ENCODE measurements around the gene SNAP23.

SNAP23 gene

GRCh38 chr15:42495361-42496212 is at the start of gene SNAP23:
Gene SNAP23 (plus strand): TSS chr15:42495634. CDS start chr15:42511847, 16,213 bp downstream.
- DNase-seq (ENCODE audit: low read depth, low spot score) = peak; percentile 65
- Histone ChIP-seq H3K27ac (peak within 1 kb of the TSS; percentile 88), H3K36me3 (ENCODE audit: insufficient read depth, low read length) (no peaks in the 10 kb centered on the region), H3K4me3 (peak within 1 kb of the TSS; percentile 87), H3K9me3 (ENCODE audit: low read depth, low read length) (no peaks in the 10 kb centered on the region), H3K9ac (ENCODE audit: insufficient read length) (peak within 1 kb of the TSS; percentile 86)
- TF ChIP-seq POLR2AphosphoS5 (IDR thresholded peaks at IDR 0.05; ENCODE audit: borderline replicate concordance, low read depth, low read length) (peak; percentile 83; the same call in 1 of the 2 replicates), EZH2 (IDR thresholded peaks at IDR 0.05) (no peak), FOXP2 (optimal IDR thresholded peaks at IDR 0.05; ENCODE audit: control extremely low read depth, extremely low read length, insufficient read depth) (no peak)

GRCh38 chr15:42447599-42447998 is 47.8 kb upstream of the SNAP23 start:
- Histone ChIP-seq H3K9me3 (ENCODE audit: low read depth, low read length) (no peaks in the 10 kb centered on the region), H3K4me3 (no peak overlapping the region), H3K36me3 (ENCODE audit: insufficient read depth, low read length) (peaks cover 59% of the 10 kb centered on the region), H3K9ac (ENCODE audit: insufficient read length) (no peak overlapping the region), H3K27ac (no peak overlapping the region)
- TF ChIP-seq POLR2AphosphoS5 (IDR thresholded peaks at IDR 0.05; ENCODE audit: borderline replicate concordance, low read depth, low read length) = no peak
- no peak for TF ChIP-seq FOXP2 (optimal IDR thresholded peaks at IDR 0.05; ENCODE audit: control extremely low read depth, extremely low read length, insufficient read depth)
- no peak for TF ChIP-seq EZH2 (IDR thresholded peaks at IDR 0.05)
- DNase-seq (ENCODE audit: low read depth, low spot score) = no peak

- H3K9ac ChIP-seq (ENCODE audit: insufficient read length) = no peak overlapping the region
- no peak for DNase-seq (ENCODE audit: low read depth, low spot score)
- H3K4me3 ChIP-seq = no peak overlapping the region
- TF ChIP-seq POLR2AphosphoS5 (IDR thresholded peaks at IDR 0.05; ENCODE audit: borderline replicate concordance, low read depth, low read length) (no peak), FOXP2 (optimal IDR thresholded peaks at IDR 0.05; ENCODE audit: control extremely low read depth, extremely low read length, insufficient read depth) (no peak), EZH2 (IDR thresholded peaks at IDR 0.05) (no peak)
- H3K27ac ChIP-seq = no peak overlapping the region
- no peaks in the 10 kb centered on the region for H3K9me3 ChIP-seq (ENCODE audit: low read depth, low read length)
- peaks cover 59% of the 10 kb centered on the region for H3K36me3 ChIP-seq (ENCODE audit: insufficient read depth, low read length)
Observed at GRCh38 chr15:42448281-42448680, 47.2 kb upstream of the SNAP23 start.

DNA sequence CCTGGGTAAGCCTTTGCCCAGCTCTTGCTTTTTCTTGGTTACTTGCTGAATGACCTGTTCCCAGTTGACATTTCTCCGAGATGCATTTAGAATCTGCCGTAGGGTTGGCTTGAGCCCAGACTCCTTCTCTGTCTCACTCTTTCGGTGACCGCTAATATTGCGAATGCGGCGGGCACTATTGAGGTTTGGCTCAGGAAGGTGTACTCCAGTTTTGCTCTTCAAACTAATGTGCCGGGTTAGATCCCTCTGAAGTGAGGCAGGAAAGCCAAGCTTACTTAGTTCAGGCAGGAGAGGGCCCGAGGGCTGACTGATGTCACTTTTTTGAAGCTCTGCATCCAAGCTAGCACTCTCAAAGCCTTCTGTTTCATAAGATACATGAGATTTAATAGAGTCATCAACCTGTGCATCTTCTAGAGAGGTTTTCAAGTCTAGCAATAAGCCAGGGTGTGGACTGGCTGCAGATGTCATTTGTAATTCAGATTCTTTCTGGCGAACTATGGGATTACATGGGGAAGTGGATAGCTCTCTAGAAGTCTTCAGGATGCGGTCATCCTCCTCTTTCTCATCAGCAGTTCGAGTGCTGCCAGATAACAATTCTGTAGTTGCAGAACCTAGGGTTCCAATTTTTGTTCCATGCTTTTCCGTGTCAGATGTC is 45.5 kb upstream of the SNAP23 start:
- no peak for TF ChIP-seq FOXP2 (optimal IDR thresholded peaks at IDR 0.05; ENCODE audit: control extremely low read depth, extremely low read length, insufficient read depth)
- no peak for TF ChIP-seq EZH2 (IDR thresholded peaks at IDR 0.05)
- TF ChIP-seq POLR2AphosphoS5 (IDR thresholded peaks at IDR 0.05; ENCODE audit: borderline replicate concordance, low read depth, low read length) = no peak
- no peak overlapping the region for H3K9ac ChIP-seq (ENCODE audit: insufficient read length)
- H3K36me3 ChIP-seq (ENCODE audit: insufficient read depth, low read length) = peaks cover 49% of the 10 kb centered on the region
- no peak for DNase-seq (ENCODE audit: low read depth, low spot score)
- no peak overlapping the region for H3K4me3 ChIP-seq
- H3K27ac ChIP-seq = no peak overlapping the region
- no peaks in the 10 kb centered on the region for H3K9me3 ChIP-seq (ENCODE audit: low read depth, low read length)

DNA sequence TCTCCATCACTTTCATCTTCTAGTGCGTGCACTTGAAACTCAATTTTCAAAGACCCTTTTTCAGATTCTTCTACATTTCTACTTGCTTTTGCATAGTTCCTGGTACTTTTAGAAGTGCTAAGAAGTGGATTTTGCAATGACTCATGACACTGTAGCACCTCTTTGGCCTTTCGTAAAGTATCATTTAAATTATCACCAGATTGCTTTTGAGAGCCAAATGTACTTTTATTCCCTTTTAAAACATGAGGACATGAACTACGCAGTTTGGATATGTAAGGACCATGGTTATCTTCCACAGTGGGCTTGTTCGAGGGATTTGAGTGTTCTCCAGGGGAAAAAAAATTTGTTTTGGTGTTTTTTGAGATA is 45.0 kb upstream of the SNAP23 start:
- TF ChIP-seq FOXP2 (optimal IDR thresholded peaks at IDR 0.05; ENCODE audit: control extremely low read depth, extremely low read length, insufficient read depth) (no peak), EZH2 (IDR thresholded peaks at IDR 0.05) (no peak)
- Histone ChIP-seq H3K9me3 (ENCODE audit: low read depth, low read length) (no peaks in the 10 kb centered on the region), H3K9ac (ENCODE audit: insufficient read length) (no peak overlapping the region), H3K36me3 (ENCODE audit: insufficient read depth, low read length) (peaks cover 48% of the 10 kb centered on the region), H3K27ac (no peak overlapping the region), H3K4me3 (no peak overlapping the region)
- DNase-seq (ENCODE audit: low read depth, low spot score) = no peak

DNA sequence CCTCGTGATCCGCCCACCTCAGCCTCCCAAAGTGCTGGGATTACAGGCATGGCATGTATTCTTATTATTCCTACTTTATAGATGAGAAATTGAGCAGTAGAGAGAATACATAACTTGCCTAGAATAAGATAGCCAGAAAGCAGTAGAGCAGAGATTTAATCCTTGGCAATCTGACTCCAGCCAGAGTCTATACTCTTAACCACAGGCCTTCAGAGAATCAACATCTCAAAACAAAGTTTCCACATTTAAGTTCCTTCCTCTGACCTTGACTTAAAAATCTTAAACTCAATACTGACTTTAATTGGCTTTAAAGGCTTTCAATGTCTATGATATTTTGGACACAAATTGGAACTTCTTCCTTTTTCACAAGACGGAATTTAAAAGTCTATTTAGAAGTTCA is 41.6 kb upstream of the SNAP23 start:
- H3K9me3 ChIP-seq (ENCODE audit: low read depth, low read length) = no peaks in the 10 kb centered on the region
- TF ChIP-seq FOXP2 (optimal IDR thresholded peaks at IDR 0.05; ENCODE audit: control extremely low read depth, extremely low read length, insufficient read depth) = no peak
- no peak for TF ChIP-seq POLR2AphosphoS5 (IDR thresholded peaks at IDR 0.05; ENCODE audit: borderline replicate concordance, low read depth, low read length)
- TF ChIP-seq EZH2 (IDR thresholded peaks at IDR 0.05) = no peak
- no peak overlapping the region for H3K27ac ChIP-seq
- H3K4me3 ChIP-seq = no peak overlapping the region
- peaks cover 25% of the 10 kb centered on the region for H3K36me3 ChIP-seq (ENCODE audit: insufficient read depth, low read length)
- H3K9ac ChIP-seq (ENCODE audit: insufficient read length) = no peak overlapping the region
- DNase-seq (ENCODE audit: low read depth, low spot score) = no peak

DNA sequence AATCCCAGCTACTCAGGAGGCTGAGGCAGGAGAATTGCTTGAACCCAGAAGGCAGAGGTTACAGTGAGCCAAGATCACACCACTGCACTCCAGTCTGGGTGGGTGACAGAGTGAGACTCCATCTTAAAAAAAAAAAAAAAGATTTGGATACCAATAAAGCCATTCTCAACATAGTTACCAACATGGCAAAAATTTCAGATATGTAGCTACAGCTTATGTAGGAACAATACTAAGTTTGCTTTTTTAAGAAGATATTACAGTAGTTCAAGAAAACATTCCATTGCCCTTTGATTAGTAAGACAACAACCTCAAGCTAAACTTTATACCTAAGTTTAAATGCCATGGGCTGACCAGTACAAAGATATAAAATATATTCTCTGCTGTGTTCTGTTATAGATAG is 38.9 kb upstream of the SNAP23 start:
- TF ChIP-seq FOXP2 (optimal IDR thresholded peaks at IDR 0.05; ENCODE audit: control extremely low read depth, extremely low read length, insufficient read depth) (no peak), POLR2AphosphoS5 (IDR thresholded peaks at IDR 0.05; ENCODE audit: borderline replicate concordance, low read depth, low read length) (no peak), EZH2 (IDR thresholded peaks at IDR 0.05) (no peak)
- H3K27ac ChIP-seq = 0 out of 2 replicates have a peak overlapping the region, but pooled peaks have one; percentile 97
- H3K4me3 ChIP-seq = peak overlapping the region; percentile 73
- H3K36me3 ChIP-seq (ENCODE audit: insufficient read depth, low read length) = peaks cover 3% of the 10 kb centered on the region; the same call in 1 of the 2 replicates
- no peak overlapping the region for H3K9ac ChIP-seq (ENCODE audit: insufficient read length)
- H3K9me3 ChIP-seq (ENCODE audit: low read depth, low read length) = no peaks in the 10 kb centered on the region
- DNase-seq (ENCODE audit: low read depth, low spot score) = no peak

- peak overlapping the region; percentile 97 for H3K27ac ChIP-seq
- no peak for DNase-seq (ENCODE audit: low read depth, low spot score)
- no peaks in the 10 kb centered on the region; the same call in 1 of the 2 replicates for H3K36me3 ChIP-seq (ENCODE audit: insufficient read depth, low read length)
- peak overlapping the region; percentile 73 for H3K4me3 ChIP-seq
- no peak overlapping the region for H3K9ac ChIP-seq (ENCODE audit: insufficient read length)
- H3K9me3 ChIP-seq (ENCODE audit: low read depth, low read length) = no peaks in the 10 kb centered on the region
- TF ChIP-seq EZH2 (IDR thresholded peaks at IDR 0.05) (no peak), POLR2AphosphoS5 (IDR thresholded peaks at IDR 0.05; ENCODE audit: borderline replicate concordance, low read depth, low read length) (no peak), FOXP2 (optimal IDR thresholded peaks at IDR 0.05; ENCODE audit: control extremely low read depth, extremely low read length, insufficient read depth) (no peak)
Observed at GRCh38 chr15:42456971-42457370, 38.5 kb upstream of the SNAP23 start.

Measured in SK-N-MC (cell line).